HG03521 (cell line): ENCODE results near the gene SH3RF3.

ENCODE experiments used
- ATAC-seq: cut with Tn5 transposase; IDR thresholded peaks from one replicate; pipeline ENCODE4 v1.9.1; 2021; ENCODE audit warnings: mild to moderate bottlenecking, moderate library complexity; ENCODE audit not compliant: unreplicated experiment

The SH3RF3 gene

GRCh38 chr2:109479804-109480203 lies 350.8 kb downstream of the SH3RF3 start:
- ATAC-seq, result no peak

DNA sequence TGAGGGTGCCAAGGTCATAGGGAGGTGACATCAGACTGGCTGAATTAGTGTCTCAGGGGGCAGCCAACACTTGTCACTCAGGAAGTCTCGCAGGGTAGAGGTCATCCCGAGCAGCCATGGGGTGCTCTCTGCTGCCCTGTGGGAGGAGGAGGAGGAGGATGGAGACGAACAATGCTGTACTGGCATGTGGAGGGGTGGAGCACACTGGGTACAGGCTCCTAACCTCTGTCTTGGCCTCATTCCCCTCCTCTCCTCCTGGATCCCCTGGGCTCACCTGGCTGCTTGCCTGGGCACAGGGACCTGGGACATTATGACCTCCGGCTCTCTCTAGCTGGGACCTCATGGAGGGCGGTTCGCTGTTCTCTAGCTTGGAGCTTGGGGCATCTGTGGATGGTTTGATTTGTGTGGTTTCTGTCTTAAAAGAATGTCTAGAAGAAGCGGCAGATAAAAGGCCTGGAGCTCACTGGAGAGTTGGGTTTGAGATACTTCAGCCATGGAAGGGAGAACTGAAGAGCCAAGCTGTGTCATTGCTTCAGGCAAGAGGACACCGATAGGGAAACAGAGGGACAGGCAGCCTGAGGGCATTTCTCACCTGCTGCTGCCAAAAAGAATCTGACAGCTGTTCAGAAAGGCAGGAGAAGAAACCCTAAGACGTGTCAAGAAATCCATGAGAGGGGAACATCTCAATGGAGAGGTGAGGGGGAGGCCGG lies 351.6 kb downstream of the SH3RF3 start:
- ATAC-seq, result no peak

DNA sequence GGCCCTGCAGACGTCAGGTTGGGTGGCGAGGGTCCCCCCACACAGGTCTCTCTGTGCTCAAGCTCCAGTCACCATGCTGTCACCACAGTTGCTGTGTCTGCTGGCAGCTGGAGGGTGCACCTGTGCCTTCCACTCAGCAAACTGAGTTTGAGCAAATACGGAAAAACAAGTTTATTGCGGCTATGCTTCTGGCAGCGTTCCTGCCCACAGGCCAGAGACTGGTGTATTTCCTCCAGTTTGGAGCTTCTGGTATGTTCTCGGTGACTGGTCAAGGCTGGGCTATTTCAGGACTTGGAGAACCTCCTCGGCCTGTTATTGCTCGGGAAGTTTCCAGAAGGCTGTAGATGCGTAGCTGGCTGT lies 352.2 kb downstream of the SH3RF3 start:
- ATAC-seq, result no peak

DNA sequence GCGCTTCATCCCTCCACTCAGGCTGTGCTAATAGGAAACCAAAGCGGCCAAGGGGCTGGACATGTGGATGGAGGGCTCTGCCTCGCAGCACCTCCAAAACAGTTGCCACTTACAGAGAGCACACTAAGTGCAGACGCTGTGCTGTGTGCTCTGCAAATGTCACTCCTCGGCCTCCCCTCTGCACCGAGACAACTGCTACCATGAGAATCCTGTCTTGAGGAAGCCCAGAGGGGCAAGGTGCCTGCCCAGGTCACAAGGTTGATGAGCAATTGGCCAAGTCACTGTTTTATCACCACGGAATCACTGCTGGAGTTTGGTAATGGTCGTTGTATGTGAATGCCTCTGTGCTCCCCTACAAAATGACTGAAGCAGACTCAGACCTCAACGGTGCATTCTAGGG lies 352.6 kb downstream of the SH3RF3 start:
- no peak for ATAC-seq

- no peak for ATAC-seq
Observed at GRCh38 chr2:109482361-109482861, 353.4 kb downstream of the SH3RF3 start.

- no peak for ATAC-seq
Observed at GRCh38 chr2:109486711-109487535, 357.9 kb downstream of the SH3RF3 start.

DNA sequence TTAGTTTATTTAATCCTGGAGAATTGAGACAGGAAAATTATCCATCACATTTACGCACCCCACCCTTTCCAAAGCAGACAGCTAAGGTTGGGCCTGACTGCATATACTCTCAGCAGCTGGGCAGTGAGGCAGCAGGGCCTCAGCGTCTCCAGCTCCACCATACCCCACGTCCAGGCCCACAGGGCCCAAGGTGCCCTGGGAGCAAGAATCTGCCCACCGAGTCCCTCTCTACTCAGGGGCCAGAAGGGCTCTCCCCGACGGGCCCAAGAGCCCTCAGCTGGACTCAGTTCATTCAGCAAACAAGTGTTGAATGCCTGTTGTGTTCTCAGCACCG lies 358.5 kb downstream of the SH3RF3 start:
- no peak for ATAC-seq

DNA sequence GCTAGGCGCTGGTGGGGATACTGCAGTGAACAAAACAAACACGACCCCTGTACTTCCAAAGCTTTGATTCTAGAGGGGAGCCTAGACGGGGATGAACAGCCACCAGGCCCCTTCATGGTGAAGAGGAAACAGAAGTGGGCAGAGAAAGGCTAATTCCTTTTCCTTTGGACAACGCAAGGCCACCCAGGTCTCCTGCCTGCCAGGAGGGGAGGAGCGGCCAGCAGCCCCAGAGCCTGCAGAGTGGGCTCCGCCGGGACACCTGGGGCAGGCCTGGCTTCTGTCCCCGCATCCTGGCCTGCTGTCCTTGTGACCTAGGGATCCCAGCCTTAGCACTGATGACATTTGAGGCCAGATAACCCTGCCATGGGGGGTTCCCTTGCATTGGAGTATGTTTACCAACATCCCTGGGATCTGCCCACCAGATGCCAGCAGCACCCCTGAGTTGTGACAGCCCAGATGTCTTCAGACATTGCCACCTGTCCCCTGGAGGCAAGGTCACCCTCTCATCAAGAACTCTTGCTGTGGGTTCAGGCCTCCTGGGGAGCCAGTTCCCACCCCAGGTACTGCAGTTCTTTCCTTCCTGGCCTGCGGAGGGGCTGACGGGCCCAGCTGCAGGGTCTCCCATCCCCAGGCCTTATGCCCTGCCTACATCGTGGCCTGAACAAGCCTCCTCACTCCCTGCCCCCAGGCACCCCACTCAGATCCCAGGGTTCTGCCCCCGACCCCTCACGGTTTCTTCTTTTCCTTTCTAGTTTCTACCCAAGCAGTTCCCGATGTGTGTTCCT lies 359.1 kb downstream of the SH3RF3 start:
- ATAC-seq, result no peak

DNA sequence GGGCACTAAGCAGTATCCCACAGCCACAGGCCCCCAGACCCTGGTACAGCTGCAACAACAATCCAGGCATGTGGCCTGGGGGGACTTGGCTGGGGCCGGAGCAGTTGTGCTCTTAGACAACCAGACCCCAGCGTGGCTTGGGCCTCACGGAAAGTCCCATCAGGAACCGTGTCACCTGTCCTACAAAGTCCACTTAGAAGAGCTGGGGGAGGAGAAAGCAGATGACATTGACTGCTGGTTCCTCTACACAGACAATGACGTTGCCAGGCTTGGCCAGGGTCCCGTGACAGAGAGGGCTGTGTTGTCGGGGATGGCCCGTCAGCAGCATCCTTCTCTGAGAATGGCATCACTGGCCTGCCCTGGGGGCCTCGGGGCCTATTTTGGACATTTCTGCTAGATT lies 360.3 kb downstream of the SH3RF3 start:
- ATAC-seq, result no peak

- ATAC-seq, result no peak
Observed at GRCh38 chr2:109493176-109493935, 364.4 kb downstream of the SH3RF3 start.

DNA sequence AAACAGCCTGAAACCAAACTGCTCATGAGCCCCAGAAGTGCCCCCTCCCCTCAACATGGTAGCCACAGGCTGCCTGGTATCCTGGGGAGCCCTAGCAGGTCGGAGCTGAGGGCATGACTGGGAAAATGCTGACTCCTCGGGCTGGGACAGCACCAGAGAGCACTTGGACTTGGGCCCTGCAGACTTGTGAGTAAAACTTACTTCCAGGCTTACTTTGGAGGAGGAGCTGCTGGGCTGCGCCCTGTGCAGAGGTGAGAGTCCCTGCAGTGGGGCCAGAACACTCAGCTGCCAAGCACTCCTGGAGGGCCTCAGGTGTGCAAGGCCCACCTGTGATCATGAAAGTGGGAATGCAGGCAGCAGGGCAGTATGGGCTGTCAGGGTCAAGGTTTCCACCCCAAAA lies 365.3 kb downstream of the SH3RF3 start:
- no peak for ATAC-seq

GRCh38 chr2:109497463-109497862 lies 368.5 kb downstream of the SH3RF3 start:
- ATAC-seq, result no peak

DNA sequence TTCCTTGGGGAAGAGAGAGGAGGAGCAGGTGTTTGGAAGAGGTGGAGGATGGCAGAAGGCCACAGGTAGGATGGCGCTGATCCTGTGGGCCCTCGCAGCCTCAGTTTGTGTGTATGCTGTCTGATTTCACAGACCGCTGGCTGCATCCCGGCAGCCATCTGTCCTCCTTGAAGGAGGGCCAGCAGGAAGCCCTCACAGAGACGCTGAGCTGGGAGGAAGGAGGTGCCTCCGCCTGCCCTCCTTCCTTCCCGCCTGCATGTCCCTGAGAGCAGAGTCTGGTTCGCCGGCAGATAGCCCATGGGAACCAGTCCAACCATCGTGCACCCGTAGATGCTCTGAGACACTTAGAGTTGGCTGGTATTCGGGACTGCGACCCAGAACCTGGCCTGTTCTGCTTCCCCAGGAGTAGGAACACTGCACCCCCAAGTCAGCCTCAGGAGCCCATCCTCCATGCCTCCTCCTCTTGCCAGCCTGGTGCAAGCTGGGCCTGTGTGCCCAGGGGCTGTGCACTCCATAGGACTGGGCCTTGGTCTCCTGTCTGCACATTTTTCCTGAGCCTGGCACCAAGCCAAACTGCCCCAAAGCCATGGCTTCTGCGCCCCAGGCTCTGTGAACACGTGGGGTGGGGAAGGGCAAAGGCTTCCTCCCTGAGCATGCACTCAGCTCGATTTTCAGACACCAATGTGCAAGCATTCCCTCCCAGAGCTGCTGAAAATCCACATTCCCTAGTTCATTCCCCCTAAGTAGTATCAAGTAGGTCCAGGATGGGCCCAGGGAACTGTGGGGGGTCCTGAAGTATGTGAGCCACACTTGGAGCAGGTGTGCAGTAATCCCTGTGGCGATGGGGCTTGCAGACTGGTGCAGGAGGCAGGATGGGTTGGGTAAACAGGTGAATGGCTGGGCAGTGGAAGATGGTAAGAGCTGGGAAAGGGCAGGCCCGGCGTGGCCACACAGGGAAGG lies 369.2 kb downstream of the SH3RF3 start:
- ATAC-seq, result no peak

DNA sequence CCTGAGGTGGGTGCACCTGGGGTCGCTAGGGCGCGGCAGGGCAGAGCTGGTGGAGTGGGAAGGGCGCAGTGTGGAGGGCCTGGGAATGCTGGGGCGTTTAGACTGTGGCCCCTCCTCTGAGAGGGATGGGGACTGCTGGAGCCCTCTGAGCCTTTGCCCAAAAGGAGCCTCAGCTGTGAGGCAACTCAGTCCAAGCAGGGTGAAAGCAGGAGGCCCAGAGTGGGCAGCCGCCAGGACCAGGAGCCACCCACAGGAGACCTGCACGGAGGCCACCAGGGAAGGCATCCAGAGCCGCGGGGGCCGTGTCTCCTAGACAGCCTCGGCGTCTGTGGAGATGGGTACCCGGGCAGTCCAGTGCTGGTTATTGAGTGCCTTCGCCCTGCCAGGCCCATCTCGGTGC lies 369.9 kb downstream of the SH3RF3 start:
- ATAC-seq, result no peak

DNA sequence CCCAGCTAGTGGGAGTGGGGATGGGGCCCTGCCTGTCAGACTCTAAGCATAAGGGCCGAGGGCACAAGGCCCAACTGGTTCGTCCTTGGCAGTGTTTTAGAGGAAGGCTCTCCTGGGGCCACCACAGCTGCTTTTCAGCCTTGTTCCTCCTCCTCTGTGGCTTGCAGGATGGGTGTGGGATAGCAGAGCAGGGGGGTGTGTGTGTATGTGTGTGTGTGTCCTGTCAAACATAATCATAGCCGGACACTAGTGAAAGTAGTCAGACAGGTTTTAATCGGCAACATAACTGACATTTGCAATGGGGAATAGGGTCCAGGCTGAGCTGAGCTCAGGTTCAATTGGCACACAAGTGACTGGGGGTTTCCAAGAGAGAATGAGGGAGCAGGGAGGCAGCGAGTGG lies 370.6 kb downstream of the SH3RF3 start:
- no peak for ATAC-seq

DNA sequence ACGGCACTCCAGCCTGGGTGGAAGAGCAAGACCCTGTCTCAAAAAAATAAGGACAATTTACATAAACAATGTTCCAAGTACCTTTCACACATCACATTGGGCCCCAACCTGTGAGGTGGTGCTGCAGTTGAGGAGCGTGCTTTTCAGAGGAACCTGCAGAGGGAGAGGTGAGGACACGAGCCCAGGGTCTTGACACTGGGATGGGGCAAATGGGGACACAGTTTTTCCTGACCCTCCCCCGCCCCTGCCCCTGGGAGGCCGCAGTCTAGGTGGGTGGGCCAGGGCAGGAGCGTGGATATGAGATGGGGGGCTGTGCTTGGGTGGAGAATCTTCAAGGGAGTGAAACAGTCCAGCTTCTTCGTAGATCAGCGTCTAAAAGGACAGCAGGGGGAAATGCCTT lies 371.9 kb downstream of the SH3RF3 start:
- no peak for ATAC-seq

DNA sequence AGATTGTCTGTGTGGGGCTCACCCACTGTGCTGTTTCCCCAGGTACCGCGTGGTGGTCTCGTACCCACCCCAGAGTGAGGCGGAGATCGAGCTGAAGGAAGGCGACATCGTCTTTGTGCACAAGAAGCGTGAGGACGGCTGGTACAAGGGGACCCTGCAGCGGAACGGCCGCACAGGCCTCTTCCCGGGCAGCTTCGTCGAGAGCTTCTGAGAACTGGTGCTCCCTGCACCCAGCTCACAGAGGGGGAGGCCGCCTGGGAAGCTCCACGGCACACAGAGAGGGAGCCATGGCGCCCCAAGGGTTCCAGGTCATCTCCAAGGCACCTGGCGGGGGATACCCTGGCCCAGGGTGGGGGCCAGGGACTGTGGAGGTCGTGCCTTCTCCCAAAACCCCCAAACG lies 372.5 kb downstream of the SH3RF3 start:
- no peak for ATAC-seq

DNA sequence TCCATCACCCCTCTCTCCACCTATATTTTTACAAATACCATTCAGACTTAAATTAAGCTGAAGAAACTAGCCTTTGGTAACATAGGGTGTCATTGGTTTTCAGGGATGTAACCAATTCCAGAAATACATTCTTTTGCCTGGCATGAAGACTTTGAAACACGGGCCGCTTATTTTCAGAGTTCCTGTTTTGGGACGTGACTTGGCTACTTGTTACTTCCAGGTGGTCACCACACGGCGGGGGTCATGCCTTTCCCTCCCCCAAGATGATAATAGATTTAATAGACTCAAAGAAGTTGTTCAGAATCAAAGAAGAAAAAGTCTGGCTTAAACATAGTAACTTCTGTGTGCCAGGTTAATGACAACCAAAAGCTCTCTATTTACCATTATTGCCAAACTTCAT lies 374.2 kb downstream of the SH3RF3 start:
- ATAC-seq, result no peak

DNA sequence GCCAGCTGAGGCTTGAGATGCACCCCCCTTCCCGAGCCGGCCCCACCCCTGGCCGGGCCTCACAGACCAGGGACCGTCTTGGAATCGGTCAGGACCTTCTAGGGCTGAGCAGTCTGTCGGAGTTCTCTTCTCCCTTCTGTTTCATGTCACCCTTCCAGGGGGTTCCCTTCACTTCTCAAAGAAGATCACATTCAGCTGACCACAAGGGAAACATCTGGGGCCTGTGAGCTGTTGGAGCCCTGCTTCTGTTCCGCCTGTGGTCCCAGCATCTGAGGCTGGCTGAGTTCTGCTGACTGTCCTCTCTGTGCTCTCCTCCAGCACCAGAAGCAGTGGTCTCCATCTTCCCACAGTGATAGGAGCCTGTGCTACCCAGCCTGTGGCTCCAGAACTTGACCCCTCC lies 378.2 kb downstream of the SH3RF3 start:
- no peak for ATAC-seq

DNA sequence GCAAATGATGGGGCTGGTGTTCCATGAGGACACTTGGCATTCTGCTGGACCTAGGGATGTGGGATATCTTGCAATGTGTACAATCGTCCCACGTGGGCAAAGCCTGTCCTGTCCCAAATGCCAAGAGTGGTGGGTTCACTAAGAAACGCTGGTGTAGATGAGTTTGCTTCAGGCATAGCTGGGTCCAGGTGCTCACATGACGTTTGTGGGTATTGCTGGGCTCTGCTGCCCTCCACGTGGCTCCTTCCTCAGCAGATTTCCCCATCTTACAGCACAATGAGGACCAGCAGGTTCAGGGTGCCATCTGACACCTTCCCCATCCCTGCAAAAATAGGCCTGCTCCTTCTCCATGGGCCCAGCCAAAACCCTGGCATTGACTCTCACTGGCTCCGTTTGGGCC lies 378.8 kb downstream of the SH3RF3 start:
- ATAC-seq, result no peak
